A549 (cell line): Measurements from ENCODE around the gene SRGAP3. TPM values are rescaled to one million over a fixed set of nuclear protein-coding genes. Genes with fewer than 3 reads are reported as not detected.

Source experiments
- polyA plus RNA-seq, 4 experiments: library from polyadenylated mRNA; depleted of rRNA in 3 of 4; stranded (reverse); fragments of >200 nt; fragmentation: RNase III in 1 of 4; extraction: RNeasy Plus Mini Kit Qiagen cat#74134 plus additional on column Dnase treatment in 1 of 4; gene quantifications; 2 replicates in 3 of 4; 3 replicates in 1 of 4; pipeline ENCODE4 v1.2.3, GENCODE V29; 2011 to 2017
- small RNA-seq, 6 experiments: library from RNA; depleted of rRNA; stranded (forward); fragments of <200 nt; gene quantifications; one replicate each; pipeline ENCODE3, GENCODE V24; 2012

Gene SRGAP3
- polyA plus RNA-seq, 2 of the 4 experiments (the other 2 are of a cell fraction): 1.6 to 2.5 TPM

Small RNAs within 50 kb of the gene (small RNA-seq; reads per million reads assigned to genes)
- gene RF00416: 0 reads per million in 6 experiments

Other genes with a start within 250 kb of the SRGAP3 start
- gene THUMPD3, start 113.4 kb upstream of the SRGAP3 start, polyA plus RNA-seq (2011; rRNA removed): 86.0 and 93.2 TPM in 2 replicates
- 53.9 to 64.4 TPM (median 60.7 TPM) in 3 replicates for gene THUMPD3, start 113.4 kb upstream of the SRGAP3 start, polyA plus RNA-seq (2017; fragmentation: RNase III; extraction: RNeasy Plus Mini Kit Qiagen cat#74134 plus additional on column Dnase treatment)
- gene SETD5, start 148.0 kb upstream of the SRGAP3 start, polyA plus RNA-seq (2011; rRNA removed): 92.3 and 116 TPM in 2 replicates
- 41.7 to 46.1 TPM (median 44.2 TPM) in 3 replicates for gene SETD5, start 148.0 kb upstream of the SRGAP3 start, polyA plus RNA-seq (2017; fragmentation: RNase III; extraction: RNeasy Plus Mini Kit Qiagen cat#74134 plus additional on column Dnase treatment)